Endodermal cell (in vitro differentiated cells): ENCODE data around the gene SACS. TPM values are rescaled to one million over a fixed set of nuclear protein-coding genes. Genes with fewer than 3 reads are reported as not detected.

Source experiments
- DNase-seq: peaks from one replicate; pipeline ENCODE4 v3.0.0-alpha.2; 2017
- H3K27ac ChIP-seq: 2 replicates; pipeline ENCODE4 v1.5.1; 2013; ENCODE audit warnings: mild to moderate bottlenecking, low read depth, low read length, moderate library complexity
- H3K27me3 ChIP-seq: 2 replicates; pipeline ENCODE4 v1.6.1; 2013; ENCODE audit warnings: mild to moderate bottlenecking, low read length, moderate library complexity; ENCODE audit not compliant: insufficient read depth, control insufficient read depth, poor library complexity, severe bottlenecking
- H3K36me3 ChIP-seq: 2 replicates; pipeline ENCODE4 v1.7.0; 2013; ENCODE audit warnings: mild to moderate bottlenecking, low read length, moderate library complexity; ENCODE audit not compliant: control insufficient read depth, insufficient read depth
- H3K4me1 ChIP-seq: one replicate; pipeline ENCODE4 v1.7.0; 2013; ENCODE audit warnings: low read length; ENCODE audit not compliant: control insufficient read depth, insufficient read depth
- H3K4me3 ChIP-seq: 2 replicates; pipeline ENCODE4 v1.5.1; 2013; ENCODE audit warnings: mild to moderate bottlenecking, low read length, moderate library complexity
- H3K9ac ChIP-seq: 2 replicates; pipeline ENCODE4 v1.6.1; 2013; ENCODE audit warnings: mild to moderate bottlenecking, low read length, moderate library complexity; ENCODE audit not compliant: poor library complexity, severe bottlenecking; ENCODE audit errors: extremely low read depth
- H3K9me3 ChIP-seq: 2 replicates; pipeline ENCODE4 v1.6.1; 2013; ENCODE audit warnings: mild to moderate bottlenecking, low read length, moderate library complexity; ENCODE audit not compliant: control insufficient read depth
- H3K27ac Mint-ChIP-seq: 2 replicates; pipeline ENCODE4 v1.8.0; 2020; ENCODE audit warnings: mixed read lengths
- H3K27me3 Mint-ChIP-seq: 2 replicates; pipeline ENCODE4 v1.8.0; 2021; ENCODE audit warnings: mild to moderate bottlenecking, mixed read lengths; ENCODE audit not compliant: insufficient read depth
- H3K36me3 Mint-ChIP-seq: 2 replicates; pipeline ENCODE4 v1.8.0; 2020; ENCODE audit warnings: low read depth, mixed read lengths
- H3K4me1 Mint-ChIP-seq: 2 replicates; pipeline ENCODE4 v1.8.0; 2020; ENCODE audit warnings: mixed read lengths
- H3K4me3 Mint-ChIP-seq: 2 replicates; pipeline ENCODE4 v1.8.0; 2020; ENCODE audit warnings: mild to moderate bottlenecking, moderate library complexity, mixed read lengths
- H3K9me3 Mint-ChIP-seq: 2 replicates; pipeline ENCODE4 v1.8.0; 2020; ENCODE audit warnings: mild to moderate bottlenecking, mixed read lengths
- CTCF ChIP-seq: fragments of 200-600 bp; sonication (generic); conservative IDR thresholded peaks from 2 replicates; pipeline ENCODE4 v1.5.0; 2021; ENCODE audit warnings: antibody characterized with exemption, mild to moderate bottlenecking
- WGBS, 2 experiments: methylation state at CpG; one replicate each; pipeline versions ENCODE4 v1.1.5 to v1.1.7; 2013; ENCODE audit warnings: missing lambda C conversion rate in 2 of 2, mixed read lengths in 1 of 2; ENCODE audit not compliant: insufficient coverage in 1 of 2, insufficient read length in 1 of 2; 5-methylcytosine and 5-hydroxymethylcytosine counted together
- total RNA-seq, 2 donors: library from RNA; stranded (reverse); fragmentation: NEBNext Ultra II Directional in 1 of 2; extraction: Animal tissue kit (Norgen Biotek cat#: 25700) in 1 of 2; gene quantifications; 2 replicates in 1 of 2; 3 replicates in 1 of 2; pipeline ENCODE4 v1.2.1, GENCODE V29; 2021

The SACS gene
- total RNA-seq, 2 donors from 2014 or later = 17.6 to 22.3 TPM

GRCh38 chr13:23462815-23463559, 29.5 kb upstream of the SACS start:
- no peak overlapping the region for H3K27ac Mint-ChIP-seq
- no peak overlapping the region for H3K27ac ChIP-seq
- H3K27me3 Mint-ChIP-seq = peaks cover 28% of the 10 kb centered on the region
- no peaks in the 10 kb centered on the region for H3K9me3 Mint-ChIP-seq
- no peak overlapping the region for H3K9ac ChIP-seq
- no peaks in the 10 kb centered on the region for H3K36me3 Mint-ChIP-seq
- H3K4me1 Mint-ChIP-seq = peaks cover 5% of the 10 kb centered on the region
- H3K9me3 ChIP-seq = no peaks in the 10 kb centered on the region
- 62 to 71% methylated on average over 3 of the region's 3 CpGs for WGBS, 2 experiments
- H3K36me3 ChIP-seq = no peaks in the 10 kb centered on the region
- DNase-seq = no peak
- H3K4me3 Mint-ChIP-seq = no peak overlapping the region
- H3K4me1 ChIP-seq = no peaks in the 10 kb centered on the region
- no peak for TF ChIP-seq CTCF
- no peak overlapping the region for H3K4me3 ChIP-seq
- peaks cover 15% of the 10 kb centered on the region for H3K27me3 ChIP-seq

GRCh38 chr13:23461544-23461943, 28.0 kb upstream of the SACS start:
- peaks cover 15% of the 10 kb centered on the region for H3K27me3 ChIP-seq
- peaks cover 28% of the 10 kb centered on the region for H3K27me3 Mint-ChIP-seq
- H3K9ac ChIP-seq = no peak overlapping the region
- no peak overlapping the region for H3K27ac Mint-ChIP-seq
- H3K36me3 Mint-ChIP-seq = no peaks in the 10 kb centered on the region
- no peak overlapping the region for H3K4me3 ChIP-seq
- no peak overlapping the region for H3K27ac ChIP-seq
- no peak for DNase-seq
- no peaks in the 10 kb centered on the region for H3K4me1 ChIP-seq
- no peak for TF ChIP-seq CTCF
- peaks cover 2% of the 10 kb centered on the region for H3K4me1 Mint-ChIP-seq
- H3K4me3 Mint-ChIP-seq = no peak overlapping the region
- no peaks in the 10 kb centered on the region for H3K36me3 ChIP-seq
- no peaks in the 10 kb centered on the region for H3K9me3 Mint-ChIP-seq
- H3K9me3 ChIP-seq = no peaks in the 10 kb centered on the region
- WGBS, 2 experiments = 95% methylated on average over 3 of the region's 3 CpGs; no CpG with 5 or more reads in 1 of the 2 experiments

- Mint-ChIP-seq H3K9me3 (no peaks in the 10 kb centered on the region), H3K4me1 (peaks cover 2% of the 10 kb centered on the region), H3K27ac (no peak overlapping the region), H3K36me3 (no peaks in the 10 kb centered on the region), H3K4me3 (no peak overlapping the region), H3K27me3 (peaks cover 25% of the 10 kb centered on the region)
- no peak for TF ChIP-seq CTCF
- no peak overlapping the region for H3K9ac ChIP-seq
- H3K27me3 ChIP-seq = peaks cover 13% of the 10 kb centered on the region
- no peak overlapping the region for H3K4me3 ChIP-seq
- no peak overlapping the region for H3K27ac ChIP-seq
- no peak for DNase-seq
- H3K9me3 ChIP-seq = no peaks in the 10 kb centered on the region
- 91 to 94% methylated on average over 4 to 5 of the region's 5 CpGs for WGBS, 2 experiments
- no peaks in the 10 kb centered on the region for H3K36me3 ChIP-seq
- H3K4me1 ChIP-seq = no peaks in the 10 kb centered on the region
Observed at GRCh38 chr13:23460921-23461320, 27.4 kb upstream of the SACS start.
